ENCODE data around the gene THAP3.
"Not testable (repeated sequence)": the region's sequence is repeated elsewhere in the genome, so short reads cannot be mapped to it uniquely, and the experiment has no call there.

THAP3 gene

DNA sequence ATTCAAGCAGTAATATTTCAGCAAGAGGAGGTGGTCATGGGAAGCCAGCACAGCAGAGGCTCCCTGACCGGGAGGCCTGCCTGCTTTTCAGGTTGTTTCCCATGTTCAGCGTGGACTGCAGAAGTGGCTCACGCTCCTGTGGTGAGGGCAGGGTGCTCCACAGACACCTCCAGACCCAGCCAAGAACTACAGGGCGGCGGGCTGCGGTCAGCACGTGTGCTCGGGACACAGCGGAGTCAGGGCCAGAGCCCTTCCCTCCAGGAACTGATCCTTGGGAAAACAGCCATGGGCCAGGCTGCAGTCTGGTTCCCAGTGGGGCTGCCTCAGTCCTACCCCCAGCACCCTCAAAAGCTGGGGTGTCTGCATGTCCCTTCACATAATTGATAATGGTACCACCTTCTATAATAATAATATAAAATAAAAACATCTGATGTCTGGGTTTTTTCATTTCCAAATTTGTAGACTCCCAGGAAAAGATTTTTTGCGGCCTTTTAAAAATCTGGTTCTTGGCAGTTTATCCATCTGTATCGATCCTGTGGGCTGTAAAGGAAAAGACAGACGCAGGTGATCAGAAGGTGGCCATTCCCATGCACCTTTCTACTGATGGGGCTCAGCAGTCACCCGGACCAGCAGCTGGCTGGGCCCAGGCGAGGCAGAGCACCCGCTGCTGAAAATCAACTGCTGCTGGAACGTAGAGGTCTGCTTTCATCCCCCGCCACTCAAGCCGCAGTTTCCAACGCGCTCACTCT, 10.7 kb downstream of the THAP3 start:
- DNase-seq (ENCODE audit: low read depth in 2 of 2), result no peak

DNA sequence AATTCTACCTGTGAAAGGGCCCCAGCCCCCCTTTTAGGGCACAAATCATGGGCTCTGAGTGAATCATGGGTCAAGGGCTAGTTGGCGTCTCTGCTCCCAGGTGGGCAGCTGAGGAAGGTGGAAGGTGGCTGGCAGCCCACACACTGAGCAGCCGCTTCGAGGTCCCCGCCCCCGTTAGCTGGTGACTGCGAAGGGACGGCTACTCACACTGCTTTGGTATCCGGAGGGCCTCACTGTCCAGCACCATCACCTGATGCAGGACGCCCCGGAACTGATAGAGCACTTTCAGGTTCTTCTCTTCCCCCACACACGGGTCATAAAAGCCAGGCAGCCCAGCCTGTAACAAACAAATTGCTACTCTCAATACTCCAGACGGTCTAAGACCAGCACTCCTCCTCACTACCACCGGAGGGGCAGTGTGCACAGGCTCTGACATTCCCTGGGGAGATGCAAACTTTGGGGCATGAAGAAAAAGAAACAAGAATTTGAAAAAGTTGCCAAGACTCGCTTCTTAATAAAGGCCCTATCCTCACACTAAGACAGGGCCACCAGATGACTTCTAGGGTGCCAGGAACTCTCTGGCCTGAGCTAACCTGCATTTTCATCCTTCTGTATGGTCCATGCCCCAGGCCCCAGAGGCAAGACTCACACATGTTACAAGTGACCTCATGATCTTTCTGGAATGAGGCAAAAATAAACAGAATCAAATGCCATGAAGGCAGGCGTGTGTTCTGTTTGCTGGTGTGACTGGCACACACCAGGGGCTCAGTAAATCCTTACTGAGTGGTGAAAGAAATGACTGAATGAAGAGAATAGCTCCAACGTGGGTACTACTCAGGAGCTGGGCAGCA, 11.5 kb downstream of the THAP3 start:
- DNase-seq (ENCODE audit: low read depth in 2 of 2), result no peak

DNA sequence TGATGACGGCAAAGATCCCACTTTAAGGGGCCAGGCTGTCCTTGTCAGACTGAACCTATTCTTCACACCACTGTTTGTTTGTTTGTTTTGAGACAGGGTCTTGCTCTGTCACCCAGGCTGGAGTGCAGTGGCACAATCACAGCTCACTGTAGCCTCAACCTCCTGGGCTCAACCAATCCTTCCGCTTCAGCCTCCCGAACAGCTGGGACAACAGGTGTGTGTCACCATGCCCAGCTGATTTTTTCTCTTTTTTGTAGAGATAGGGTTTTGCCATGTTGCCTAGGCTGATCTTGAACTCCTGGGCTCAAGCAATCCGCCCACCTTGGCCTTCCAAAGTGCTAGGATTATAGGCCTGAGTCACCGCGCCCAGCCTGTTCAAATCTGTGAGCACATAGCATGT, 12.1 kb downstream of the THAP3 start:
- DNase-seq (ENCODE audit: low read depth in 2 of 2), result not testable (repeated sequence)

DNA sequence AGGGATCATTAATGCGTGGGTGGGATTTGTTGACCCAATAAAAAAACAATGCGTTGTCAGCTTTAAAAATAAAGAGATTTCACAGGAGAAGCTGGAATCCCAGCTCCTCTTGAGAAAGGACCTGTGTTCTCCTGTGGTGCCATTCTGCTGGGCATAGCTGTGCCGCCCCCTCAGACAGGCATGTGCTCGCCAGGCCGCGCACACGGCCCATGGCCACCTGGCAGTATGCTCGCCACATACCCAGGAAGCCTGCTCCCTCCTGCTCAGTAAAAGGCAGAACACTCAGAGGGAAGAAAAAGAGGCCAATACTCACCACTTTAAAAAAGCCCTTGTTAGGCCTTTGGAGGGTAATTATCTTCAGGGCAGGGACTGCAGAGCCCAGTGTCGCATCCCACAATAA, 13.1 kb downstream of the THAP3 start:
- DNase-seq (ENCODE audit: low read depth in 2 of 2), result no peak

DNA sequence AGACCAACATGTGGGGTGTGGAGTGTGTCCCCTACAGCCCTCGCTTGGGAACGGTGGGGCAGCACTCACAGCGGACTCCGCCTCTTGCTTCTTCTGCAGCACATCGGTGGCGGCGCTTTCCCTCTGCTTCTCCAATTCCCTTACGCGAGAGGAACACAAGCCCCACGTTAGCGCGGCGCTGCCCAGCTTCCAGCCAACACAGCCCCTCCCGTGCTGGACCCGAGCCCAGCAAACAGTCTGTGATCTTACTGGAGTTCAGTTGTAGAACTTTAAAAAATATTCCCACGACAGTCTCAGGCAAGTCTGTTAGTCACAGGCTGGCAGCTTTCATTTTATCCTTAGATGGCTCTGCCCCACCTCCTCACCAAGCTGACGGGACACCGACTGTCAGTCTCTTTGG, 13.6 kb downstream of the THAP3 start:
- DNase-seq (ENCODE audit: low read depth in 2 of 2), result no peak

DNA sequence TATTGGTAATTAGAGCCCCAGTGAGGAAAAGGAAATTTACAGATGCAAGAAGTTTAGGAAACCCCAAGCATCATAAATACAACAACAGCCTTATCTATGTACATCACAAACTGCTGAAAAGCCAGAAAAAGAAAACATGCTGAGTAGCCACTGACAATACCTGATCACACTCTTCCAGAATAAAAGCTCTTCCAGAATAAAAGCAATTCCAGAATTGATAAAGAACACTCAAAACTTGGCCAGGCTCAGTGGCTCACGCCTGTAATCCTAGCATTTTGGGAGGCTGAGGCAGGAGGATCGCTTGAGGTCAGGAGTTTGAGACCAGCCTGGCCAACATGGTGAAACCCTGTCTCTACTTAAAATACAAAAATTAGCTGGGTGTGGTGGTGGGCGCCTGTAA, 16.2 kb downstream of the THAP3 start:
- not testable (repeated sequence) for DNase-seq (ENCODE audit: low read depth in 2 of 2)

DNA sequence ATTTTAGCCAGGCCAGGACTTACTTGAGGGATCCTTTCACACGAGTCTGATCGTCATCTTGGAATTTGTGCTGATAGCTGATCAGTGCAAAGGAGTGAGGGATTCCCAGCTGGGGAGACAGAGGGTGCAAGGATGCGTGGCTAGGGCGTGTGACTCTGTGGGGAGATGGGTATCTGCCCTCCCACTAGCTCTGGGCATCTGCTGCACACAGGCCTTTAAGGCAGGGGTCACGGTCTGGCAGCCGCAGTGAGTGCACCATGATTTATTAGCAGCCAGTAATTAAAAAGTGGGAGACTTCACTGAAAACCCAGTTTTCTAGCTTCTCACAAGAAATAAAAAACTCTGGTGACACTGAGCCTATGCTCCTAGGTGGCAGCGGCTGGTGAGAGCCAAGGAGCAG, 20.4 kb downstream of the THAP3 start:
- DNase-seq (ENCODE audit: low read depth in 2 of 2), result no peak

DNA sequence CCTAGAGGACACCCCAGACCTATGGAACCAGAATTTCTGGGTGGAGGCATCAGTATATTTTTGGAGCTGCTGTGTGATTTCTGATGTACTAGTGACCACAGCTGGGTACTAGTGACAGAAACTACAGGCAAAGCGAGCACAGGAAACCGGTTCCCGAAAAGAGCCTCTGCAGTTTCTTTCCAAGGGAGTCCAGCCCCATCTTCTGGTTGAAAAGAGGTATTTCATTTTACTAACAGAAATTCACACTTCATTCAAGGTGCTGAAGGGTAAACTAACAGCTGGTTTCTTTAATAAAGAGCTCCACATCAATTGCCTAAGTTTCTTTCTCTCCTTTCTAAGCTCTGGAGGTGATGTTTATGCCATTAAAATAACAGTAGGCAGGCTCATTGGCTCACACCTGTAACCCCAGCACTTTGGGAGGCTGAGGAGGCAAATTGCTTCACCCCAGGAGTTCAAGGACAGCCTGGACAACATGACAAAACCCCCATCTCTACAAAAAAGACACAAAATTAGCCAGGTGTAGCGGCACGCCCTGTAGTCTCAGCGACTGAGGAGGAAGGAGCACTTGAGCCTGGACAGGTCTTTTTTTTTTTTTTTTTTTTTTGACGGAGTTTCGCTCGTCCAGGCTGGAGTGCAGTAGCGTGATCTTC, 22.0 kb downstream of the THAP3 start:
- no peak for DNase-seq (ENCODE audit: low read depth in 2 of 2)

DNA sequence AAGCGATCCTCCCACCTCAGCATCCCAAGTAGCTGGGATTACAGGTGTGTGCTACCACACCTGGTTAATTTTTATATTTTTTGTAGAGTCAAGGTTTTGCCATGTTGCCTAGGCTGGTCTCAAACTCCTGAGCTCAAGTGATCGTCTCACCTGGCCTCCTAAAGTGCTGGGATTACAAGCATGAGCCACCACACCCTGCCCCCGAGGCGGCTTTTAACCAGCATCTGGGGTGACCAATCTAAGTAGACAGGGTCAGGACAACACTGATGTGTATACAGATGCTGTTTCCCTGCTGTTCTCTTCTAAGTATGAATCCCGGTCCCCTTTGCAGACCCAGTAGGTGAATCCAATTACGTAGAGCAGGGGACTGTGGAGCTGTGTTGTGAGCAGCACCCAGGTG, 23.9 kb downstream of the THAP3 start:
- no peak for DNase-seq (ENCODE audit: low read depth in 2 of 2)

DNA sequence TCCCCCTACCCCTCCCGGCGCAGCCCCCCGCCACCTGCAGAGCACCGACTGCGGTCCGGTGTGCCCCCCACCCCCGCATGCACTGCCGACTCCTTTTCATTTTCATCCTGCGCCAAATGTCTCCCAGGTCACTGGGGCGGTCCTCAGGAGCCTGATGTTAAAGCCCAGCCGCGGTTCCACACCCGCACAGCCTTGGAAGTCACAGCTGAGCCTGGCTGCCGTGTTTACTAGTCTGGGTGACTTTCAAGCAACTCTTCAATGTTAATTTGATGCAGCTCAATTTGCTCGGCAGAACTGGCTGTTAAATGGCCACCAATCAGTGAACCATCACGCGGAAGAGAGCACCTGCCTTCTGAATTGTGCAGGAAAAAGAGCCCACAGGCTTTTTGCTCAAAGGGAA, 27.2 kb downstream of the THAP3 start:
- no peak for DNase-seq (ENCODE audit: low read depth in 2 of 2)

DNA sequence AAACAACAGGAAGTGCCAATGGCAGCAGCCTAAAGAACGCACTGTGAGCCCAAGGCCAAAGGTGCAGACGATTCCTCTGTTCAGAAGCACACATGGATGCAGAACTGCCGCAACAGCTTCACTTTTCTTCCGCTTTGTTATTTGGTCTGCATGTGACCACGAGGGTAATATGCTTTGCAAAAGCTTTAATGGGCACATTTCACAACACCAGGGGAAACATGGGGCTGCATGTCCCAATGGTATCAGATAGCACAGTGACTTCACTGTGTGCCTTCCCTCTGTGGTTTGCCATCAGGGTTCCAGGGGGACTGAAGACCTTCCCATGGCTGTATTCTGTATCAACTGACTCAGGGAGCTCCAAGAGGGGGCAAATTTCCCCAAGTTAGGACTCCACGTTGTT, 28.3 kb downstream of the THAP3 start:
- no peak for DNase-seq (ENCODE audit: low read depth in 2 of 2)

DNA sequence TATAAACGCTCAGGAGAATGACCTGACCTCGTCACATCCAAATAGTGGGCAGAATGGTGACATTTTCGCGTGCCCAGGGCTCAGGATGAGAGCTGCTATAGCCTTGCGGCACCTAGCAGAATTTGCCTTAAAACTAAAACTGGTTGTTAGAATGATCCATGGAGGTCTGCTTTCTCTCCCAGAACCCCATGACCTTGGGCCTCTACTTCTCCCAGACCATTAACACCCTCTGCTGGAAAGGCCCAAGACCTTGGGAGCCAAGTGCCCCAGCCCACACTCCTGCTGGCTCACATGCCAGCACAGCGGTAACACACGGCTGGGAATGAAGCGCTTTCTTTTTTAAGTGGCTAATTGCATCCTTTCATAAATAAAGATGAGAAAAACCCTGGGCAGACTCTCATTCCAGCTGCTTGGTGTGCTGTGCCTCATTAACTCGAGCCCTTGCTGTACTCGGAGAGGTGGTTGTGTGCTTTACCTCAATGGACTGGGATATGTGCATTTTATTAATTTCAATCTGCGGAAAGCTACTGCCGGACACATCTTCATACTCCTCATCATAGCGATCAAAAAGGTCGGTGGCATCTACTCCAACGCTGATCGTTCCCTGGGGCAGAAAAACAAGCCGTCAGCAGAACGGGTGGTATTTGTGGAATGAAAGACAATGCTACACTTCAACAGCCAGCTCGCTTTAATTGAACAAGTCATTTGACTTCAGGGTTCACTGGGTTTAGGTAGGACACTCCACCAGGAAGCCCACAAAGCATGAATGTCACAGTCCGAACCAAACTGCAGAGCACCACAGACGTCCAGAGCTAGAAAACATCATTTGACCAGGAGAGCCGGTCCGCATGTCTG, 29.0 kb downstream of the THAP3 start:
- DNase-seq (ENCODE audit: low read depth in 2 of 2), result no peak

DNA sequence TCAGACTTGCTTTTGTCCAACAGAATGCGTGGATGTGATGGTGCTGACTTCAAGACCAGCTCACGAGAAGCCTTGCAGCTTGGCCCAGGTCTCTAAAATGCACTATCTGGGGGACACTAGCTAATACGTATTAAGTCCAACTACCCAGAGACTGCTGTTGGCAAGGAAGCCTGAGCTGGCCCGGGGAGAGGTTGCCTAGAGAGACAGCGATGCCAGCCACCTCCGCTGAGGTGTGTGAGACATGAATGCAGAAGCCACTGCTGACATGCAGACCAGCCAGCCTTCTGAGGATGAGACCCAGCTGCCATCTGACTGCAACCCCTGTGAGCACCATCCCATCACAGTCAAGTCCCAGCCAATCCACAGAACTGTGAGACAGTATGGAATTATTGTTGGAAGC, 32.5 kb downstream of the THAP3 start:
- DNase-seq (ENCODE audit: low read depth in 2 of 2), result no peak

DNA sequence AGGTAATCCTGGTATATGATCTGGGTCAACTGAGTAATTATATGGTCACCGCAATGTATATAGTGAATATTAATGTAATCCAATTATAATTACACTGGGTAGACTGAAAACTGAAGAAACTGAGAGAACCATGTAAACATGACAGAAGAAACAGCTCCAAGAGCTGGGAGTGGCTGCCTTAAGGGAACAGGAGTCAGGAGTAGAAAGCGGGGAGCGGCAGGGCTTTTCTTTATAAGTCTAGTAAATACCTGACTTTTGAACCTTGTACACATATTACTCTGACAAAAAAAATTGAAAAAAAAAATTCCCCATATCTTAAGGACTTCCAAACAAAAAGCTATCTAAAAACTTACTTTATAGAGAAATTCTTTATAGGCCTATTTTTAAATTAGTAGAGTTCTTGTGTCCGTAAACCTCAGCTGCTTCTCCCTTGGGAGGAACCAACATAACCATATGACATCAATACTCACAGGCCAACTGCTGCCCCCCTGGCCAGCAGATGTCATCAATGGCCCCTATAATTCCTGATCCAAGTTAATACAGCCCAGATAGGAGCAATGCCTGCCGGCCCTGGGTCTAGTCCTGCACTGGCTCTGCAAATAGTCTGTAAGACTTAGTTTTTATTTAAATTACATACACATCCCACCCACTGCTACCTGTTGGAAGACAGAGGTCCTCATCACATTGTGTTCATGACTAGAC, 33.8 kb downstream of the THAP3 start:
- no peak for DNase-seq (ENCODE audit: low read depth in 2 of 2)

DNA sequence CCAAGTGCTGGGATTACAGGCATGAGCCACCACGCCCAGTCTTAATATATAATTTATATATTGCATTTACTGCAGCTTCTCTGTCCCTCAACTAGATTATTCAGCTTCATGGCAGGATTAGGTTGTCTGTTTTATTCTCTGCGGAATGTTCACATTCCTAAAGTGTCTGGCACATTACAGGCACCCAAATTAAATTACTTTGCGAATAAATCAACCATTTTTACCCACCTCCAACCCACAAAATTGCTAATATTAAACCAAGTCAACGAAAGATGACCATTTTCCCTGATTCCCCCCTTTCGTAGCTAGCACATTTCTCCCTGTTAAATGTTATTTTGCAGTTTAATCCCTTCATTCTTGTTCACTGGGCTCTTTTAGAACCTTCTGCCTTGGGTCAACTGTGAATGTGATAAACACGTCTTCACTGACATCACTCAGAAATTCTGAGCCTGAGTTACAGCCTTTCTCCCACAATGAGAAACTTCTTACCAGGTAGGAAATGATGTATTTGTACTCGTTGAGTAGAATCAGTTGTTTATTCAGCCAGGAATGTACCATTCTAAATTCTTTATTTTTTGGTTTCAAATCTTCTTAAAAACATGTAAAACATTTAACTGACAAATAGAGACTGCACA, 35.9 kb downstream of the THAP3 start:
- DNase-seq (ENCODE audit: low read depth in 2 of 2), result no peak

DNA sequence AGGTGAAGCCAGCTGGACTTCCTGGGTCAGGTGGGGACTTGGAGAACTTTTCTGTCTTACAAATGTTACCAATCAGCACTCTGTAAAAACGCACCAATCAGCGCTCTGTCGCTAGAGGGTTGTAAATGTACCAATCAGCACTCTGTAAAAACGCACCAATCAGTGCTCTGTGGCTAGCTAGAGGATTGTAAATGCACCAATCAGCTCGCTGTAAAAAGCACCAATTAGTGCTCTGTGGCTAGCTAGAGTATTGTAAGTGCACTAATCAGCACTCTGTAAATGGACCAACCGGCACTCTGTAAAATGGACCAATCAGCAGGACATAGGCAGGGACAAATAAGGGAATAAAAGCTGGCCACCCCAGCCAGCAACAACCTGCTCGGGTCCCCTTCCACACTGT, 37.8 kb downstream of the THAP3 start:
- DNase-seq (ENCODE audit: low read depth in 2 of 2), result not testable (repeated sequence)

DNA sequence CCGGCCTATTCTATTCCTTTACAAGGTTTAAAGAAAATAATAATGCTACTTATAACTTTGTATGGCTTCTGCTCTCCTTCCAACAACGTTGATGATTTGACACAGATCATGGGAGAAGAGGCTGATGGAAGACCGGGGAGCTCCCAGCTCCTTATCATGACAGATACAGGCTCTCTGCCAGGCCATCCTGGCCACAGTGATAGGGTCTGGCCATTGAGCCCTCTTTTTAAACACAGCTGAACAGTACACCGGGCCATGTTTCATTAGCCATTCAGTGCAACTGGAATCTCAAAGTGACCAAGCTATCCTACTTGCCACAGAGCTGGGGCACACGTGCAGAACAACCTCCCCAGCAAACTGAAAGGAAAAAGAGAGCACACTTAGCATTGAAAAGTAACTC, 42.0 kb downstream of the THAP3 start:
- no peak for DNase-seq (ENCODE audit: low read depth in 2 of 2)

DNA sequence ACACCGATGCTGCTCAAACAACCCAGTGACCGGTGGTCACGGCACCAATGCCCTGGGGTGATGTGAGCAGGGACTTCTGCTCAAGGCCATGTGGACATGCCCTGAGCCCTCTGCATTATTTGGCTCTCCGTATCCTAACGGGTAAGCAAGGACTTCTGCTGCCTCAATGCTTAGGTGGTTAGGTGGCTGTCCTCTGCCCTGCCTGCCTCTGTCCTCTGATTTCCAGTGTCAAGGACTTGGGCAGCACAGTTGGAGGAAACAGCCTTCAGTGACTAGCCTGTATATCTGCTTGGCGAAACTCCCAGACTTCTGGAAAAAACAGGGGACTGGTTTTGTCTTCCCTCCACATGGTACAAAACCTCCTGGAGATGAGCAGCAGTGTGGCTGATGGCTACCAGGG, 42.5 kb downstream of the THAP3 start:
- no peak for DNase-seq (ENCODE audit: low read depth in 2 of 2)

DNA sequence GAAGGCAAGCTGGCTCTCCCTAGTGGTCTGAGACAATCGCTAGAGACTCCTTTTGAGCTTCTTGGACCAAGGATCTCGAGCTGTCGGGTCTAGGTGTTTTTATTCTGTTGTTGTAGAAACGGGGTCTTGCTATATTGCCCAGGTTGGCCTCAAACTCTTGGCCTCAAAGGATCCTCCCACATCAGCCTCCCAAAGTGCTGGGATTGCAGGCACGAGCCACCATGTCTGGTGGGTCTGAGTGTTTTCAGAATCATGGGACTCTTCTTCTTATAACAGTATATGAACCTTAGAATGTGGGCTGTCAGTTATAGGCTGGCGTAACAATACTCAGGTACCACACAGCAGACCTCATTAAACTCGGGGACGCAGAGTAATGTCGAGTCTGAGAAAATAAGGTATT, 43.8 kb downstream of the THAP3 start:
- no peak for DNase-seq (ENCODE audit: low read depth in 2 of 2)

DNA sequence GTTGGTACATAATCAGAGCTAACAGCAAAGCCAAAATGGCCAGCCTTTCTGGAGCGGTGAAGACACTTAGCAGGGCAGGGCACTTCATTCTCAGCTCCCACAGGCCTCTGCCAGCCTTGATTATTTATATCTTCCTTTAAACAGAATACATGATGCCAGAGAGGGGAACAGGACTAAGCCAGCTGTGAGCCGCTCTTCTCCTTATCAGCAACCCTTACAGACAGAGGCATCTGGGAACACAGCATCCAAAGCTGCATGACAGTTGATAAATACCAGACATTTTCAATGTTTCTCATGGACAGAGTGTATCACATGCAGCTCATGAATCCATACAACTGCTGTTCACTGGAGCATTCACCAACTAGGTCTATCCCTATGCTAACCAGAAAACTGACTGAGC, 47.9 kb downstream of the THAP3 start:
- DNase-seq (ENCODE audit: low read depth in 2 of 2), result no peak
